HFFc6 (cell line): Measurements from ENCODE around the gene AMT. TPM values are rescaled to one million over a fixed set of nuclear protein-coding genes. Genes with fewer than 3 reads are reported as not detected.
A peak's percentile ranks its signal among the peaks of the same experiment; 100 is the strongest.

Experiments
- DNase-seq: peaks from one replicate; pipeline ENCODE4 v3.0.0-alpha.2; 2018
- H3K27ac Mint-ChIP-seq: 2 replicates; pipeline ENCODE4 v1.8.0; 2020; ENCODE audit warnings: mild to moderate bottlenecking, mixed read lengths
- H3K27me3 Mint-ChIP-seq: 2 replicates; pipeline ENCODE4 v1.8.0; 2021; ENCODE audit warnings: mild to moderate bottlenecking, moderate library complexity, mixed read lengths; ENCODE audit not compliant: insufficient read depth
- H3K36me3 Mint-ChIP-seq: 2 replicates; pipeline ENCODE4 v1.8.0; 2021; ENCODE audit warnings: low read depth, mixed read lengths
- H3K4me1 Mint-ChIP-seq: 2 replicates; pipeline ENCODE4 v1.8.0; 2020; ENCODE audit warnings: low read depth, mixed read lengths
- H3K4me3 Mint-ChIP-seq: 2 replicates; pipeline ENCODE4 v1.8.0; 2020; ENCODE audit warnings: mild to moderate bottlenecking, moderate library complexity, mixed read lengths
- H3K9me3 Mint-ChIP-seq: 2 replicates; pipeline ENCODE4 v1.8.0; 2020; ENCODE audit warnings: mild to moderate bottlenecking, mixed read lengths
- CTCF ChIP-seq: fragments of 200-600 bp; sonication (generic); IDR thresholded peaks from 2 replicates; pipeline ENCODE4 v1.5.0; 2021; ENCODE audit warnings: antibody characterized with exemption, mild to moderate bottlenecking
- total RNA-seq, 6 experiments: library from RNA; stranded (reverse); fragmentation: NEBNext Ultra II Directional; extraction: Animal tissue kit (Norgen Biotek cat#: 25700); gene quantifications; 2 replicates in 1 of 6; 3 replicates in 5 of 6; pipeline ENCODE4 v1.2.3, GENCODE V29; 2021

AMT gene
- total RNA-seq, 6 experiments from 2014 or later, result 0.78 to 3.2 (median 1.2) TPM

GRCh38 chr3:49386056-49386756 lies 36.1 kb downstream of the AMT start:
- Mint-ChIP-seq H3K9me3 (no peaks in the 10 kb centered on the region), H3K4me1 (peaks cover 36% of the 10 kb centered on the region), H3K27ac (peak overlapping the region; percentile 5; the same call in 1 of the 2 replicates), H3K4me3 (no peak overlapping the region), H3K27me3 (peaks cover 2% of the 10 kb centered on the region), H3K36me3 (peaks cover 28% of the 10 kb centered on the region)
- TF ChIP-seq CTCF, result no peak
- no peak for DNase-seq

DNA sequence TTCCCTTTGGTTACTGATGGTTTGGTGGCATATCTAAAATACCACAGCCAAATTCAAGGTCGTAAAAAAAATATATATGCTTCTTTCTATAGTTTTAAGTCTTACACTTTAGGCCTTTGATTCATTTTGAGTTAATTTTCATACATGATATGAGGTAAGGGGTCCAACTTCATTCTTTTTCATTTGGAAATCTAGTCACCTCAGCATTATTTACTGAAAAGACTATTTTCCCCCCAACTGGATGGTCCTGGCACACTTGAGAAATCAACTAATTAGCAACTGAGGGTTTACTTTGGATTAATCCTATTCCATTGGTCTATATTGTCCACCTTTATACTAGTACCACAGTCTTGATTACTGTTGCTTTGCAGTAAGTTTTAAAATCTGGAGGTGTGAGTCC lies 36.7 kb downstream of the AMT start:
- Mint-ChIP-seq H3K4me3 (no peak overlapping the region), H3K4me1 (peaks cover 36% of the 10 kb centered on the region), H3K9me3 (no peaks in the 10 kb centered on the region), H3K27me3 (peaks cover 2% of the 10 kb centered on the region), H3K27ac (no peak overlapping the region), H3K36me3 (peaks cover 28% of the 10 kb centered on the region)
- TF ChIP-seq CTCF, result no peak
- no peak for DNase-seq

- Mint-ChIP-seq H3K4me1 (peaks cover 49% of the 10 kb centered on the region), H3K36me3 (peaks cover 41% of the 10 kb centered on the region), H3K4me3 (no peak overlapping the region), H3K27me3 (peaks cover 3% of the 10 kb centered on the region), H3K27ac (no peak overlapping the region), H3K9me3 (peaks cover 13% of the 10 kb centered on the region)
- DNase-seq, result no peak
- no peak for TF ChIP-seq CTCF
These were observed 38.9 kb downstream of the AMT start for GRCh38 chr3:49383387-49383786.

DNA sequence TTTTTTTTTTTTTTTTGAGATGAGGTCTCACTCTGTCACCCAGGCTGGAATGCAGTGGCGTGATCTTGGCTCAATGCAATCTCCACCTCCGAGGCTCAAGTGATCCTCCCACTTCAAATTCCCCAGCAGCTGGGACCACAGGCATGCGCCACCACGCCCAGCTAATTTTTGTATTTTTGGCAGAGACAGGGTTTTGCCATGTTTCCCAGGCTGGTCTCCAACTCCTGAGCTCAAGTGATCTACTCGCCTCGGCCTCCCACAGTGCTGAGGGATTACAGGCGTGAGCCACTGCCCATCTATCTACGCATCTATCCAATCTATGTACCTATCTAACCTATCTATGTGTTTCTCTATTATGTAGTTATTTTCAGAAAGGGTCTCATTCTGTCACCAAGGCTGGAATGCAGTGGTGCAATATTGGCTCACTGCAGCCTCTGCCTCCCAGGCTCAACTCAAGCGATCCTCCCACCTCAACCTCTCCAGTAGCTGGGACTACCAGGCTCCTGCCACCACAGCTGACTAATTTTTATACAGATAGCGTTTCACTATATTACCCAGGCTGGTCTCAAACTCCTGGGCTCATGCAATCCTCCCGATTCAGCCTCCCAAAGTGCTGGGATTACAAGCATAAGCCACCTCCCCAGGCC lies 43.9 kb downstream of the AMT start:
- peak overlapping the region; percentile 27; the same call in 1 of the 2 replicates for H3K4me3 Mint-ChIP-seq
- peaks cover 31% of the 10 kb centered on the region for H3K9me3 Mint-ChIP-seq
- peaks cover 46% of the 10 kb centered on the region for H3K36me3 Mint-ChIP-seq
- no peak for TF ChIP-seq CTCF
- peak overlapping the region; percentile 71 for H3K27ac Mint-ChIP-seq
- H3K4me1 Mint-ChIP-seq, result peaks cover 25% of the 10 kb centered on the region
- peak; percentile 73 for DNase-seq
- peaks cover 3% of the 10 kb centered on the region; the same call in 1 of the 2 replicates for H3K27me3 Mint-ChIP-seq

GRCh38 chr3:49377483-49377882 lies 44.8 kb downstream of the AMT start:
- TF ChIP-seq CTCF, result no peak
- DNase-seq, result no peak
- Mint-ChIP-seq H3K36me3 (peaks cover 52% of the 10 kb centered on the region), H3K4me3 (no peak overlapping the region), H3K9me3 (peaks cover 31% of the 10 kb centered on the region), H3K27ac (peak overlapping the region; percentile 26; the same call in 1 of the 2 replicates), H3K27me3 (peaks cover 4% of the 10 kb centered on the region; the same call in 1 of the 2 replicates), H3K4me1 (peaks cover 25% of the 10 kb centered on the region)
